ENCODE measurements around the gene SLC31A2. TPM values are rescaled to one million over a fixed set of nuclear protein-coding genes. Genes with fewer than 3 reads are reported as not detected.
"Not testable (repeated sequence)": the region's sequence is repeated elsewhere in the genome, so short reads cannot be mapped to it uniquely, and the experiment has no call there.

Gene SLC31A2, protein sequence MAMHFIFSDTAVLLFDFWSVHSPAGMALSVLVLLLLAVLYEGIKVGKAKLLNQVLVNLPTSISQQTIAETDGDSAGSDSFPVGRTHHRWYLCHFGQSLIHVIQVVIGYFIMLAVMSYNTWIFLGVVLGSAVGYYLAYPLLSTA
- 1 to 10 TPM; 1.2 to 1.7 TPM for total RNA-seq

DNA sequence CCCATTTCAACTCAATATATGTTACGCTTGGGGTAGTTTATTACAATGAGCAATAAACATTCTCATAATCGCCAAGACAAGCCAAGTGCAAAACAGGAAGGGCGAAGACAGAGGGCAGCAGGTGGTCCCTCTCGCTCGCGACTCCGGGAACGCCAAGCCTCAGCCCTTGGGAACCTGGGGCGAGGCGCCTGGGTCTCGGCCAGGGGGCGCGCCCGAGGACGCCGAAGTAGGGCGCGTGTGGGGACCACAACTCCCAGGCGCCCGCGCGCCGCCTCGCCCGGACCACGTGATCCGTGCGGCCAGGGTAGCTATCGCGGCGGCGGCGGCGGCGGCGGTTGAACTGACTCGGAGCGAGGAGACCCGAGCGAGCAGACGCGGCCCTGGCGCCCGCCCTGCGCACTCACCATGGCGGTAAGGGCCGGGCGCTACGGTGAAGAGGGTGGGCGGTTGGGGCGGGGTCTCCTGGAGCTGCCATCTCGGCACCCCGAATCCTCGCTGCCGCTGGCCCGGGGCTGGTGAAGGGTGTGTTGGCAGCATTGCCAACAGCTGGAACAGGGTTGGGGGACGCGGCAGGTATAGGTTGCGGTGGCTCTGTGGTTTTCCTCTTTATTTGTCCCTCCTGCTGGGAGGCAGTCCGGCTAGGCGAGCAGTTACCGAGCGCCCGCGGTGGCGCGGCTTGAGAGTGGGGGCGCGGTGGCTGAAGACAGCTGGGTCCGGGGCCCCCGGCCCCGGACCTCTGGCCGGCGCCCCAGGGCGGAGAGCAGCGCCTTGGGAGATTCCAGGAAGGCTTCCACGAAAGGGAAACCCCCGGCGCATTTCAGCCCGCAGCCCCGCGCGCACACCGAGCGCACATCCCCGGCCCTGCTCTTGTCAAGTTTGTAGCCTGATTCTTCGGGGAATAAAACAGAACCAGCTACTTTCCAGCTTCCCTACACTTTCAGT is at the start of gene SLC31A2:
SLC31A2 (plus strand) TSS at position 338 of the 942 bp plus-strand sequence; CDS start at position 406, 68 bp downstream.
- H3K4me1 Mint-ChIP-seq (ENCODE audit: low read depth), result peaks cover 23% of the 10 kb centered on the region
- H3K9me3 Mint-ChIP-seq, result no peaks in the 10 kb centered on the region
- no peaks in the 10 kb centered on the region for H3K27me3 Mint-ChIP-seq (ENCODE audit: low read depth)
- CTCF ChIA-PET, result interaction anchor here (0.7 to 3.5 kb wide), 6 partner anchors 12 to 499 kb away, joined by 3 to 15 read pairs (median 4); partner anchors contain the start of genes CDC26 and PRPF4
- no peak within 1 kb of the TSS for H3K27ac Mint-ChIP-seq
- H3K4me3 Mint-ChIP-seq, result peak within 1 kb of the TSS; percentile 71
- no peaks in the 10 kb centered on the region for H3K36me3 Mint-ChIP-seq (ENCODE audit: low read depth)
- intact Hi-C loops (cut with micrococcal nuclease), result loop anchor here (1.0 to 5.0 kb wide), 4 partner anchors 70 to 774 kb away; partner anchors contain the start of genes CDC26, FKBP15, PRPF4 and SLC31A1
- peak; percentile 87 for DNase-seq

DNA sequence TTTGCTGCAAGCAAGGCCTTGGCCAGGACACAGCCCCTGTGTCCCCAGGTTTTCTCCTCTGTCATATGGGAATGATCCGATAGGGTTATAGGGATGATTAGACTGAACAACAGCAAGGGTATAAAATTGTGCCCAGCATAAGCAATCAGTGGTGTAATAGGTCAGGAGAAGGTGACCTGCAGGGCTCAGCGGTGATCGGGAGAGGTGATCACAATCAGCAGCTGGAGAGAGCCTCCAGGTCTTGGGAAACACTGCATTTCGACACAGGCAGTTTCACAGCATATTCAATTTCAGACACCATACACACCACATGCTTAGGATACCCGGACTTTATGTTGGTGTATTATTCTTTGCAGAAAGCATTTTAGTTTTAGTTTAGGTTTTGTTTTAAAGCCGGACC is 45.5 kb upstream of the SLC31A2 start:
- H3K9me3 Mint-ChIP-seq; H3K27me3 Mint-ChIP-seq (ENCODE audit: low read depth); H3K27ac Mint-ChIP-seq; H3K36me3 Mint-ChIP-seq (ENCODE audit: low read depth); intact Hi-C loops (cut with micrococcal nuclease); DNase-seq; CTCF ChIA-PET; H3K4me3 Mint-ChIP-seq; H3K4me1 Mint-ChIP-seq (ENCODE audit: low read depth): not testable (repeated sequence)

DNA sequence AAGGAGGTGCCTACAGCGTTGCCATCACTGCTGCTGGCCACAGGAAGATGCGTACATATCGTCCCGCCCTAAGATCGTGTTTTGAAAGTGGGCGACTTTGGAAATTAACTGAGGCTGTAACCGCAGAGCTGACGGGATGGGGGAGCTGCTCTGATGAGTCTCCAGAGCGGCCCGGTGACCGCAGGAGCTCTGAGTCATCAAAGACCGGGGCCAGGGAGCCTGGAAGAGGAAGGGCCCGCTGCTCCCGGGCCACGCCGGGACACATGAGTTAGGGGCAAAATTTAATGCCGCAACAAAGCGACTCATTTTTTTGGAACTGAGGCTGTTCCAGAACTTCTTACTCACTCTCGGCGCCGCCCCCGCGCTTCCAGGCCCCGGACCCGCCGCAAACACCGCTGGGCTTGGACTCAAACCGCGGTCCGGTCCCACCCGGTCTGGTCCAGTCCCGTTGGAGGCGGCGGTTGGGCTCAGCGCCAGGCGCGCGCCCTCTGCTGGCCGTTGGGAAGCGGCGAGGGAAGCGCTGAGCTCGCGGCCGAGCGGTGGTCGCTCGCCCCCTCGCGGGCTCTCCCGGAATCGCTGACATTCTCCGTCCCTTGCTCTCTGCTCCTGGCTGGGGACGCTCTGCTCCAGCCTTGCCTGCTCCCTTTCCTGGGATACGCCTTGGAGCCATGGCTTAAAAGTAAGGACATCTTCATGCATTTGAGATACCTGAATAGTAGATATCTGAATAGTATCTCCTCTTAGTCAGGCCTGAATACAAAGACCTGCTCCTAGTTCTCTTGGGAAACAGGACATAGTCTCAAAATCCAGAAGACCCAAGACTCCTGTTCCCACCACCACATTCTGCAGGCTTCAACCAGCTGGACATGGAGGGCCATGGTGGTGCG is 39.5 kb upstream of the SLC31A2 start:
- H3K4me3 Mint-ChIP-seq; H3K4me1 Mint-ChIP-seq (ENCODE audit: low read depth); H3K27me3 Mint-ChIP-seq (ENCODE audit: low read depth); H3K36me3 Mint-ChIP-seq (ENCODE audit: low read depth); DNase-seq; H3K9me3 Mint-ChIP-seq; H3K27ac Mint-ChIP-seq: not testable (repeated sequence)
- intact Hi-C loops (cut with micrococcal nuclease), result loop anchor here (5.0 kb wide), 3 partner anchors 166 to 546 kb away; partner anchors contain the start of genes CDC26 and PRPF4
- CTCF ChIA-PET, result interaction anchor here (0.7 to 2.4 kb wide), 18 partner anchors 10 to 1512 kb away, joined by 3 to 15 read pairs (median 5); partner anchors contain the start of gene SLC31A2

DNA sequence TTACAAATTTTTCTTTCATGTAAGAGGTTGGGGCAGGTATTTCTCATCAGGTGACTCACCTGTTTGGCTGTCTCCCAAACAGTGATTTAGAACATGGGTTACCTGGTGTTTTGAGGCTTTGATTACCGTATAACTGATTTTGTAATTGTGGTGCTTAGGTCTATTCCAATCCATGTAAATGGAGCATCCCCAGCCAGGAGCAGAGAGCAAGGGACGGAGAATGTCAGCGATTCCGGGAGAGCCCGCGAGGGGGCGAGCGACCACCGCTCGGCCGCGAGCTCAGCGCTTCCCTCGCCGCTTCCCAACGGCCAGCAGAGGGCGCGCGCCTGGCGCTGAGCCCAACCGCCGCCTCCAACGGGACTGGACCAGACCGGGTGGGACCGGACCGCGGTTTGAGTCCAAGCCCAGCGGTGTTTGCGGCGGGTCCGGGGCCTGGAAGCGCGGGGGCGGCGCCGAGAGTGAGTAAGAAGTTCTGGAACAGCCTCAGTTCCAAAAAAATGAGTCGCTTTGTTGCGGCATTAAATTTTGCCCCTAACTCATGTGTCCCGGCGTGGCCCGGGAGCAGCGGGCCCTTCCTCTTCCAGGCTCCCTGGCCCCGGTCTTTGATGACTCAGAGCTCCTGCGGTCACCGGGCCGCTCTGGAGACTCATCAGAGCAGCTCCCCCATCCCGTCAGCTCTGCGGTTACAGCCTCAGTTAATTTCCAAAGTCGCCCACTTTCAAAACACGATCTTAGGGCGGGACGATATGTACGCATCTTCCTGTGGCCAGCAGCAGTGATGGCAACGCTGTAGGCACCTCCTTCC is 37.9 kb upstream of the SLC31A2 start:
- H3K36me3 Mint-ChIP-seq (ENCODE audit: low read depth); H3K4me3 Mint-ChIP-seq; H3K9me3 Mint-ChIP-seq; H3K4me1 Mint-ChIP-seq (ENCODE audit: low read depth); H3K27me3 Mint-ChIP-seq (ENCODE audit: low read depth); H3K27ac Mint-ChIP-seq: not testable (repeated sequence)
- intact Hi-C loops (cut with micrococcal nuclease), result loop anchor here (5.0 kb wide), 3 partner anchors 164 to 544 kb away; partner anchors contain the start of genes CDC26 and PRPF4
- CTCF ChIA-PET, result interaction anchor here (0.6 to 2.4 kb wide), 23 partner anchors 8 to 1514 kb away, joined by 3 to 15 read pairs (median 4); partner anchors contain the start of gene SLC31A2
- peak; percentile 11 for DNase-seq

DNA sequence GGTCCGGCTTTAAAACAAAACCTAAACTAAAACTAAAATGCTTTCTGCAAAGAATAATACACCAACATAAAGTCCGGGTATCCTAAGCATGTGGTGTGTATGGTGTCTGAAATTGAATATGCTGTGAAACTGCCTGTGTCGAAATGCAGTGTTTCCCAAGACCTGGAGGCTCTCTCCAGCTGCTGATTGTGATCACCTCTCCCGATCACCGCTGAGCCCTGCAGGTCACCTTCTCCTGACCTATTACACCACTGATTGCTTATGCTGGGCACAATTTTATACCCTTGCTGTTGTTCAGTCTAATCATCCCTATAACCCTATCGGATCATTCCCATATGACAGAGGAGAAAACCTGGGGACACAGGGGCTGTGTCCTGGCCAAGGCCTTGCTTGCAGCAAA is 32.0 kb upstream of the SLC31A2 start:
- H3K36me3 Mint-ChIP-seq (ENCODE audit: low read depth); DNase-seq; CTCF ChIA-PET; H3K4me1 Mint-ChIP-seq (ENCODE audit: low read depth); H3K4me3 Mint-ChIP-seq; H3K27me3 Mint-ChIP-seq (ENCODE audit: low read depth); intact Hi-C loops (cut with micrococcal nuclease); H3K27ac Mint-ChIP-seq; H3K9me3 Mint-ChIP-seq: not testable (repeated sequence)

DNA sequence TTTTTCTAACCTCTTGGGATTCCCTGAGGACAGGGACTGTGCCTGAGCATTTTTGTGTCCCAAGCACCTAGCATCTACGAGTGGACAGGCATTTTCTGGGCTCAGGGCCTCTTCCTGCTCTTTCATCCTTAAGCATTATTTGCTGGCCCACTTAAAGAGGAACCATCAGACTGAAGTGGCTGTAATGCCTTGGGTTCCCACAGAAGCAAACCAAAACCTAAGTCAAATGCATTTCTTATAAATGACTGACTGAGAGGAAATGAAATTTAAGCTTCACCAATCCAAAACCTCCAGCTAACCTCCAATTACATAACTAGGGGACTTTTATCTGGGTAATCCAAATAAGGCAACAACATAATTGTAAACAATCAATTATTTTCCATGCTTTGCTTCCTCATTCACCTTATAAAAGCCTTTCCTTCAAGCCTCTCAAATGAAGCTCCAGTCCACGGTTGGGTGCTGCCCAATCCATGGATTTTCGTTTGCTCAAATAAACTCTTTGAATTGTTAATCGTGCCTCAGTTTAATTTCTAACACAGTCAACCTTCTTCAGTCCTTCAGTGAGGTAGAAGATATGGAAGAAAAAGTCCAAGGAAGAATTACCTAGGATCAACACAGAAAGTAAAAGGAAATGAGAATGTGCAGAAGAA is 25.3 kb upstream of the SLC31A2 start:
- no peaks in the 10 kb centered on the region for H3K9me3 Mint-ChIP-seq
- intact Hi-C loops (cut with micrococcal nuclease), result no loop called here
- CTCF ChIA-PET, result no interaction called here
- H3K36me3 Mint-ChIP-seq (ENCODE audit: low read depth), result no peaks in the 10 kb centered on the region
- H3K4me1 Mint-ChIP-seq (ENCODE audit: low read depth), result no peaks in the 10 kb centered on the region
- no peak overlapping the region for H3K27ac Mint-ChIP-seq
- DNase-seq, result no peak
- H3K27me3 Mint-ChIP-seq (ENCODE audit: low read depth), result peaks cover 11% of the 10 kb centered on the region
- H3K4me3 Mint-ChIP-seq, result no peak overlapping the region

DNA sequence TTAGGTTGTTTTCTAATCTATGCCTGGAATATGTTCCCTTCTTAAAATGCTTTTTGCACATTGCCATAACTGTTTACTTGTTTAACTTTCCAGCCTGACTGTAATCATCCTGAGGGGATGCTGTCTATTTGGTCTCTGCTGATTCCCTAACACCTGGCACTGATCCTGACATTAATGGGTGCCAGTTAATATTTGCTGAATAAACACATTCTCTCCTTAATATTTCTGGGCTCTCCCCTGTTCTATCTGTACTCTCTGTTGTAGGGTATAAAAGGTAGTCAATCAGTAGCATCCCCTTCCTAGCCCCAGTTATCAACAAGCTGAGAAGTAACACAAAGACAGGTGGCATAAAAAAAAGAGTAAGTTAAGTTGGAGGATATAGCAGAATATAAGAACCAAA is 21.3 kb upstream of the SLC31A2 start:
- no peaks in the 10 kb centered on the region for H3K9me3 Mint-ChIP-seq
- H3K4me1 Mint-ChIP-seq (ENCODE audit: low read depth), result no peaks in the 10 kb centered on the region
- H3K27ac Mint-ChIP-seq, result no peak overlapping the region
- H3K4me3 Mint-ChIP-seq, result no peak overlapping the region
- peaks cover 13% of the 10 kb centered on the region for H3K27me3 Mint-ChIP-seq (ENCODE audit: low read depth)
- no peak for DNase-seq
- intact Hi-C loops (cut with micrococcal nuclease), result no loop called here
- CTCF ChIA-PET, result no interaction called here
- no peaks in the 10 kb centered on the region for H3K36me3 Mint-ChIP-seq (ENCODE audit: low read depth)

DNA sequence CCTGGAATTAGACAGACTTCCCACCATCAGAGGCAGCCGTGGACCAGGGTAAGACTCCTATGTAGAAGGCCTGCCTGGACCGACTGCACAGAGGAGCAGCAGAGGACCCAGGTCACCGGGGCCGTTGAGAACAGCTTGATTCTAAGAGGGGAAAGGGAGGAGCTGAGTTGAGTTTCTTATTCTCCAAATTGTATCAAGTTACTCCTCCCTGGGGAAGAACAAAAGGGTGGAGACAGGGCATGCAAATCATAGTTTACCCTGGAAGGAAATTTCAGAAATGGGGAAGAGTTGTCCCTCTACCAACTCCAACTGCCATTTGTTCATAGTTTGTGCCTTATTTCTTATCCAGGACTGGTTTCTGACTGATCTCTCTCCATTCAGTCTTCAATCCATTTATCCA is 20.9 kb upstream of the SLC31A2 start:
- CTCF ChIA-PET, result no interaction called here
- no peaks in the 10 kb centered on the region for H3K36me3 Mint-ChIP-seq (ENCODE audit: low read depth)
- DNase-seq, result no peak
- H3K4me1 Mint-ChIP-seq (ENCODE audit: low read depth), result no peaks in the 10 kb centered on the region
- peaks cover 13% of the 10 kb centered on the region for H3K27me3 Mint-ChIP-seq (ENCODE audit: low read depth)
- H3K27ac Mint-ChIP-seq, result no peak overlapping the region
- intact Hi-C loops (cut with micrococcal nuclease), result no loop called here
- H3K9me3 Mint-ChIP-seq, result no peaks in the 10 kb centered on the region
- no peak overlapping the region for H3K4me3 Mint-ChIP-seq

DNA sequence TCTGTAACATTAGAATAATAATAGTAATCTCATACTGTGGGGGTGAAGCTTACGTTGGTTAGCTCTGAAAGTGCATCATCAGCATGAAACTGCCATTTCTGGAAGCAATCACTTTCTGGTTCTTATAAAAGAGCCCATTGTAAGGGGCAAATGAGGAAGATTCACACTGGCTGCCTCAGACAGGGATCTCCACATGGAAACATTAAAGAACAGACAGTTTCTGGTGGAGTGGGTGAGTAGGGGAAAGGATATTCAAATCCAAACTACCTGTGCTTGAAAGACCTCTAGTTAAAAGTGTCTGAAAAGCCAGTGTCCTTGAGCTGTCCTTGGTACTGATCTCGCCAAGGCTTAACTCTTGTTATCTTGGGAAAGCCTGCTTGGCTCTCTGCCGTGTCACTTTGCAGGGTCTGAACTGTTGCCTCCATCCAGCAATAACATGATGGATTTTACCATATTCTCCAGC is 19.1 kb upstream of the SLC31A2 start:
- H3K27me3 Mint-ChIP-seq (ENCODE audit: low read depth), result peaks cover 10% of the 10 kb centered on the region
- no peaks in the 10 kb centered on the region for H3K4me1 Mint-ChIP-seq (ENCODE audit: low read depth)
- CTCF ChIA-PET, result no interaction called here
- intact Hi-C loops (cut with micrococcal nuclease), result no loop called here
- no peaks in the 10 kb centered on the region for H3K9me3 Mint-ChIP-seq
- no peak overlapping the region for H3K4me3 Mint-ChIP-seq
- no peaks in the 10 kb centered on the region for H3K36me3 Mint-ChIP-seq (ENCODE audit: low read depth)
- no peak overlapping the region for H3K27ac Mint-ChIP-seq
- peak; percentile 30 for DNase-seq

DNA sequence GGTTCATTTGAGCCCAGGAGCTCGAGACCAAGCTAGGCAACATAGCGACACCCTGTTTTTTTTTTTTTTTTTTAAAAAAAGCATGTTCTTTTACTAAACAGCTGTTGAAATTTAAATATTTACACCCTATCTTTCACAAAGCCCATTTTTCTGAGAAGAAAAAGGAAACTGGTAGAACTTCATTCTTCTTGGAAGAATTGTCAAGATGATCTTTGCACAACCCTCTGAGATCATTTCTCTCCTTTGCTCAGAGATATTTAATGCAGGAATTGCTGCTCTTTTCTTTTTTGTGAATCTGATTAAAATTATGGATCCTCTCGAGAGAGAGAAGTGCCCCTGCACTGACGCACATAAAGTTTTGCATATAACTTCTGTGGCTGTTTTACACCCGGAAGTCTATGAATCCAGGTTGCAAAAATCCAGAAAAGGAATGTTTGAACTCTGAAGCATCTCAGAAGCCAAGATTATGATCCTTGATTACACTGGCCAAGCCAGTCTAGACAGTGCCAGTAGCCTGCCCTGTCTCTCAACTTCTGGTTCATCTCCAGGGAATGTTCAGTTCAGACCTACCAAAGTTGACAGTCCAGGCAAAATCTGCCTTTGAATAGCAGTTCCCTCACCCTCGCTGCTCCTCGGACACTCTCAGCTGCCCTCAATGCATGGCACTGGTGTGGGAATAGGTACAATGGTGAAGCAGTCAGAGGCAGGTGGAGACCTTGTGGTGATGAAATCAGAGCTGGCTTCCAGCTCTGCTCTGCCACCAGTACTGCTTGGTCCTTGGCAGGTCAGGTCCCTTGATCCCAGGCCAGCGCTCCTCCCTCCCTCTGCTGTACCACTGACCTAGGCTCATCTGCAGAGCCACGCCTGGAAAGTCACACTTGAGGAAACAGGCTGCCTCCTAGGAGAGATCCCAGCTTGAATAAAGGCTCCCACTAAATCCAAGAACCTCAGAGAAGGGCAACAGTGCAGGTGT is 13.3 kb upstream of the SLC31A2 start:
- no peak for DNase-seq
- CTCF ChIA-PET, result interaction anchor here (1.4 kb wide), 1 partner anchor 25 kb away, joined by 8 read pairs; no protein-coding TSS in a partner anchor
- H3K4me1 Mint-ChIP-seq (ENCODE audit: low read depth), result no peaks in the 10 kb centered on the region

More for the DNA sequence above, 13.3 kb upstream of the SLC31A2 start:
- Mint-ChIP-seq H3K36me3 (ENCODE audit: low read depth) (no peaks in the 10 kb centered on the region), H3K27ac (no peak overlapping the region), H3K4me3 (no peak overlapping the region), H3K27me3 (ENCODE audit: low read depth) (peaks cover 2% of the 10 kb centered on the region), H3K9me3 (peaks cover 5% of the 10 kb centered on the region)
- intact Hi-C loops (cut with micrococcal nuclease), result no loop called here

All from activated naive CD4-positive, alpha-beta T cell treated with anti-CD3 and anti-CD28 coated beads for 36 hours (primary cell).